Measurements from ENCODE around the gene PRKCZ. TPM values are rescaled to one million over a fixed set of nuclear protein-coding genes. Genes with fewer than 3 reads are reported as not detected.

The PRKCZ gene
- total RNA-seq, 1 experiment from 2014 or later = 36.0 TPM

GRCh38 chr1:2177541-2177940 lies 127.3 kb downstream of the PRKCZ start:
- H3K4me3 ChIP-seq = no peak overlapping the region
- no peaks in the 10 kb centered on the region for H3K4me1 ChIP-seq (replicated peaks; ENCODE audit: insufficient read depth)
- H3K27me3 ChIP-seq (ENCODE audit: insufficient read depth, low read depth) = no peaks in the 10 kb centered on the region
- no peak for DNase-seq
- no peaks in the 10 kb centered on the region for H4K20me1 ChIP-seq (ENCODE audit: insufficient read depth)
- peaks cover 3% of the 10 kb centered on the region; the same call in 1 of the 2 replicates for H3F3A ChIP-seq (ENCODE audit: insufficient read depth, low read depth)
- ChIA-PET POLR2A (ENCODE audit: unreplicated experiment) (no interaction called here), CTCF (no interaction called here)
- H3K9me3 ChIP-seq (ENCODE audit: insufficient read depth, low read depth) = no peaks in the 10 kb centered on the region
- no peaks in the 10 kb centered on the region for H3K36me3 ChIP-seq (ENCODE audit: low read depth)
- no peak overlapping the region for H3K4me2 ChIP-seq
- no peak for TF ChIP-seq CTCF (conservative IDR thresholded peaks at IDR 0.05)
- no peak for TF ChIP-seq EZH2 (IDR thresholded peaks at IDR 0.05; ENCODE audit: low read depth)
- intact Hi-C loops (cut with micrococcal nuclease; ENCODE audit: unreplicated experiment) = no loop called here
- no peaks in the 10 kb centered on the region for H3K79me2 ChIP-seq (ENCODE audit: low read depth)
- no TSS peak for BruUV-seq (replicated peaks)
- H3K9me2 ChIP-seq (ENCODE audit: insufficient read depth) = no peaks in the 10 kb centered on the region
- H2AFZ ChIP-seq = no peak overlapping the region
- H3K27ac ChIP-seq = no peak overlapping the region

GRCh38 chr1:2177946-2178538 lies 127.8 kb downstream of the PRKCZ start:
- no peaks in the 10 kb centered on the region for H3K27me3 ChIP-seq (ENCODE audit: insufficient read depth, low read depth)
- H3K4me1 ChIP-seq (replicated peaks; ENCODE audit: insufficient read depth) = no peaks in the 10 kb centered on the region
- POLR2A ChIA-PET (ENCODE audit: unreplicated experiment) = no interaction called here
- H3K9me3 ChIP-seq (ENCODE audit: insufficient read depth, low read depth) = no peaks in the 10 kb centered on the region
- CTCF ChIA-PET = no interaction called here
- no peak overlapping the region for H3K4me3 ChIP-seq
- no peak overlapping the region for H2AFZ ChIP-seq
- H3K27ac ChIP-seq = no peak overlapping the region
- H3K79me2 ChIP-seq (ENCODE audit: low read depth) = no peaks in the 10 kb centered on the region
- H4K20me1 ChIP-seq (ENCODE audit: insufficient read depth) = no peaks in the 10 kb centered on the region
- no TSS peak for BruUV-seq (replicated peaks)
- H3K9me2 ChIP-seq (ENCODE audit: insufficient read depth) = no peaks in the 10 kb centered on the region
- H3K36me3 ChIP-seq (ENCODE audit: low read depth) = no peaks in the 10 kb centered on the region
- H3K4me2 ChIP-seq = no peak overlapping the region
- TF ChIP-seq CTCF (conservative IDR thresholded peaks at IDR 0.05) (no peak), EZH2 (IDR thresholded peaks at IDR 0.05; ENCODE audit: low read depth) (no peak)
- peaks cover 3% of the 10 kb centered on the region; the same call in 1 of the 2 replicates for H3F3A ChIP-seq (ENCODE audit: insufficient read depth, low read depth)
- intact Hi-C loops (cut with micrococcal nuclease; ENCODE audit: unreplicated experiment) = no loop called here
- no peak for DNase-seq

- no peaks in the 10 kb centered on the region for H3K36me3 ChIP-seq (ENCODE audit: low read depth)
- intact Hi-C loops (cut with micrococcal nuclease; ENCODE audit: unreplicated experiment) = no loop called here
These were observed 128.7 kb downstream of the PRKCZ start for GRCh38 chr1:2178875-2179274.

More at GRCh38 chr1:2178875-2179274, 128.7 kb downstream of the PRKCZ start:
- no peak for DNase-seq
- POLR2A ChIA-PET (ENCODE audit: unreplicated experiment) = no interaction called here
- no peaks in the 10 kb centered on the region for H3K9me3 ChIP-seq (ENCODE audit: insufficient read depth, low read depth)
- no peak overlapping the region for H2AFZ ChIP-seq
- no peaks in the 10 kb centered on the region for H3K79me2 ChIP-seq (ENCODE audit: low read depth)
- no peaks in the 10 kb centered on the region for H3K4me1 ChIP-seq (replicated peaks; ENCODE audit: insufficient read depth)
- H3K4me3 ChIP-seq = no peak overlapping the region
- no peaks in the 10 kb centered on the region for H4K20me1 ChIP-seq (ENCODE audit: insufficient read depth)
- no peaks in the 10 kb centered on the region for H3K27me3 ChIP-seq (ENCODE audit: insufficient read depth, low read depth)
- no peaks in the 10 kb centered on the region for H3K9me2 ChIP-seq (ENCODE audit: insufficient read depth)
- TF ChIP-seq EZH2 (IDR thresholded peaks at IDR 0.05; ENCODE audit: low read depth) = no peak
- TF ChIP-seq CTCF (conservative IDR thresholded peaks at IDR 0.05) = no peak
- H3F3A ChIP-seq (ENCODE audit: insufficient read depth, low read depth) = peaks cover 3% of the 10 kb centered on the region; the same call in 1 of the 2 replicates
- H3K27ac ChIP-seq = no peak overlapping the region
- no TSS peak for BruUV-seq (replicated peaks)
- no peak overlapping the region for H3K4me2 ChIP-seq
- CTCF ChIA-PET = no interaction called here

Data from PC-9 (cell line).